Measurements from ENCODE around the gene HGF.

The HGF gene

GRCh38 chr7:81719865-81720264 lies 50.0 kb downstream of the HGF start:
- no peak for DNase-seq (ENCODE audit: low read depth)

- no peak for DNase-seq (ENCODE audit: low read depth)
Observed at GRCh38 chr7:81715984-81716588, 53.8 kb downstream of the HGF start.

GRCh38 chr7:81714306-81714705 lies 55.5 kb downstream of the HGF start:
- no peak for DNase-seq (ENCODE audit: low read depth)

- DNase-seq (ENCODE audit: low read depth) = no peak
Observed at GRCh38 chr7:81710751-81711150, 59.1 kb downstream of the HGF start.

- no peak for DNase-seq (ENCODE audit: low read depth)
Observed at GRCh38 chr7:81709836-81710235, 60.0 kb downstream of the HGF start.

- DNase-seq (ENCODE audit: low read depth) = no peak
Observed at GRCh38 chr7:81707966-81708365, 61.9 kb downstream of the HGF start.

- no peak for DNase-seq (ENCODE audit: low read depth)
Observed at GRCh38 chr7:81707196-81707595, 62.7 kb downstream of the HGF start.

- DNase-seq (ENCODE audit: low read depth) = no peak
Observed at GRCh38 chr7:81705206-81705605, 64.6 kb downstream of the HGF start.

GRCh38 chr7:81704595-81704994 lies 65.3 kb downstream of the HGF start:
- DNase-seq (ENCODE audit: low read depth) = no peak

- no peak for DNase-seq (ENCODE audit: low read depth)
Observed at GRCh38 chr7:81698965-81699364, 70.9 kb downstream of the HGF start.

- DNase-seq (ENCODE audit: low read depth) = no peak
Observed at GRCh38 chr7:81694711-81695110, 75.1 kb downstream of the HGF start.

GRCh38 chr7:81693894-81694293 lies 76.0 kb downstream of the HGF start:
- DNase-seq (ENCODE audit: low read depth) = no peak

- DNase-seq (ENCODE audit: low read depth) = no peak
Observed at GRCh38 chr7:81693080-81693479, 76.8 kb downstream of the HGF start.

- no peak for DNase-seq (ENCODE audit: low read depth)
Observed at GRCh38 chr7:81692146-81692905, 77.5 kb downstream of the HGF start.

- DNase-seq (ENCODE audit: low read depth) = no peak
Observed at GRCh38 chr7:81691199-81691821, 78.5 kb downstream of the HGF start.

- DNase-seq (ENCODE audit: low read depth) = no peak
Observed at GRCh38 chr7:81690688-81691087, 79.2 kb downstream of the HGF start.

GRCh38 chr7:81690251-81690650 lies 79.6 kb downstream of the HGF start:
- DNase-seq (ENCODE audit: low read depth) = no peak

- DNase-seq (ENCODE audit: low read depth) = no peak
Observed at GRCh38 chr7:81688622-81689411, 81.0 kb downstream of the HGF start.

GRCh38 chr7:81687062-81687461 lies 82.8 kb downstream of the HGF start:
- DNase-seq (ENCODE audit: low read depth) = no peak

- no peak for DNase-seq (ENCODE audit: low read depth)
Observed at GRCh38 chr7:81685270-81685868, 84.5 kb downstream of the HGF start.

- DNase-seq (ENCODE audit: low read depth) = peak; percentile 100
Observed at GRCh38 chr7:81684514-81685269, 85.2 kb downstream of the HGF start.
